ENCODE data around the gene METTL1.

DNA sequence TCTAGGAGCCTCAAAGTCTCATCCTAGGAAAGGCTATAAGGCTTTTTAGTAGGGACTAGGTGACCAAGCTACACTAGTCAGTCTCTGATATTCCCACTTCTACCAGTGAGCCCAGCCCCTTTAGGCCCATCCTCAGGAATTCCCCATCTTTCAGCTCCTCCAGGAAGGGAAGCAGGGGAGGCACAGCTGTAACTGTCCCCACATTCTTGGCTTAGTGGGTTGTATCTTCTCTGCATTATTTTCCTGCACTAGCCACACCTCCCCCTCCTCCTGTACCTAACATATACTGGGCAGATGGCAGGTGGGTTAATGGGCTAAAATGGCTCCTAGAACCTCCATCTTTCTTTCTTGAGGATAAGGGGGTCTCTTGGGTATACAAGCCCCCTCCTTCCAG, 4.6 kb downstream of the METTL1 start:
- TF ChIP-seq POLR2A (IDR thresholded peaks at IDR 0.05; ENCODE audit: low read depth), result no peak
- TF ChIP-seq, protein P1, sequence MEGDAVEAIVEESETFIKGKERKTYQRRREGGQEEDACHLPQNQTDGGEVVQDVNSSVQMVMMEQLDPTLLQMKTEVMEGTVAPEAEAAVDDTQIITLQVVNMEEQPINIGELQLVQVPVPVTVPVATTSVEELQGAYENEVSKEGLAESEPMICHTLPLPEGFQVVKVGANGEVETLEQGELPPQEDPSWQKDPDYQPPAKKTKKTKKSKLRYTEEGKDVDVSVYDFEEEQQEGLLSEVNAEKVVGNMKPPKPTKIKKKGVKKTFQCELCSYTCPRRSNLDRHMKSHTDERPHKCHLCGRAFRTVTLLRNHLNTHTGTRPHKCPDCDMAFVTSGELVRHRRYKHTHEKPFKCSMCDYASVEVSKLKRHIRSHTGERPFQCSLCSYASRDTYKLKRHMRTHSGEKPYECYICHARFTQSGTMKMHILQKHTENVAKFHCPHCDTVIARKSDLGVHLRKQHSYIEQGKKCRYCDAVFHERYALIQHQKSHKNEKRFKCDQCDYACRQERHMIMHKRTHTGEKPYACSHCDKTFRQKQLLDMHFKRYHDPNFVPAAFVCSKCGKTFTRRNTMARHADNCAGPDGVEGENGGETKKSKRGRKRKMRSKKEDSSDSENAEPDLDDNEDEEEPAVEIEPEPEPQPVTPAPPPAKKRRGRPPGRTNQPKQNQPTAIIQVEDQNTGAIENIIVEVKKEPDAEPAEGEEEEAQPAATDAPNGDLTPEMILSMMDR (IDR thresholded peaks at IDR 0.05), result no peak
- TF ChIP-seq POLR2AphosphoS5 (IDR thresholded peaks at IDR 0.05), result no peak

Measured in esophagus muscularis mucosa (tissue), 3 donors.